Neutrophil (primary cell): ENCODE measurements around the gene NXPE1.
"Not testable (repeated sequence)": the region's sequence is repeated elsewhere in the genome, so short reads cannot be mapped to it uniquely, and the experiment has no call there.

Source experiments
- H3K27ac ChIP-seq: fragments of 200-600 bp; sonication (generic); 2 replicates; pipeline ENCODE4 v1.5.1; 2016; ENCODE audit warnings: mild to moderate bottlenecking, moderate library complexity
- H3K27me3 ChIP-seq: fragments of 200-600 bp; sonication (generic); 2 replicates; pipeline ENCODE4 v1.6.0; 2016; ENCODE audit warnings: mild to moderate bottlenecking
- H3K36me3 ChIP-seq: fragments of 200-600 bp; sonication (generic); 2 replicates; pipeline ENCODE4 v1.5.1; 2017
- H3K4me1 ChIP-seq, 2 experiments: fragments of 200-600 bp in 1 of 2; sonication (generic) in 1 of 2; 1 replicate in 1 of 2; 2 replicates in 1 of 2; pipeline versions ENCODE4 v1.5.1 to v1.6.1; 2013 to 2016; ENCODE audit warnings: low read depth in 1 of 2, low read length in 1 of 2, mild to moderate bottlenecking in 1 of 2, moderate library complexity in 1 of 2; ENCODE audit not compliant: control insufficient read depth in 1 of 2, insufficient read depth in 1 of 2
- H3K4me3 ChIP-seq, 2 experiments: fragments of 200-600 bp in 1 of 2; sonication (generic) in 1 of 2; 1 replicate in 1 of 2; 2 replicates in 1 of 2; pipeline ENCODE4 v1.5.1; 2013 to 2016; ENCODE audit warnings: low read depth in 1 of 2, low read length in 1 of 2, mild to moderate bottlenecking in 1 of 2, moderate library complexity in 1 of 2
- H3K9me3 ChIP-seq: fragments of 200-600 bp; sonication (generic); 2 replicates; pipeline ENCODE4 v1.5.1; 2016
- CTCF ChIP-seq: fragments of 200-600 bp; sonication (generic); IDR thresholded peaks from 2 replicates; pipeline ENCODE4 v1.5.1; 2016; ENCODE audit warnings: antibody characterized with exemption

NXPE1 gene

GRCh38 chr11:114559425-114560310 is at the start of gene NXPE1:
Gene NXPE1, minus strand, starts transcription at chr11:114559881. Its CDS starts 8,680 bp downstream, at chr11:114551201.
- H3K4me1 ChIP-seq, result no peaks in the 10 kb centered on the region

GRCh38 chr11:114609429-114609828 is 49.7 kb upstream of the NXPE1 start:
- H3K4me3 ChIP-seq, result no peak overlapping the region
- no peaks in the 10 kb centered on the region for H3K27me3 ChIP-seq
- H3K27ac ChIP-seq, result no peak overlapping the region
- peaks cover 28% of the 10 kb centered on the region for H3K9me3 ChIP-seq
- no peaks in the 10 kb centered on the region for H3K36me3 ChIP-seq
- no peak for TF ChIP-seq CTCF
- H3K4me1 ChIP-seq, result no peaks in the 10 kb centered on the region

More at GRCh38 chr11:114559425-114560310, at the start of gene NXPE1:
- no peaks in the 10 kb centered on the region for H3K27me3 ChIP-seq
- TF ChIP-seq CTCF, result no peak
- H3K36me3 ChIP-seq, result no peaks in the 10 kb centered on the region
- no peak within 1 kb of the TSS for H3K27ac ChIP-seq
- H3K9me3 ChIP-seq, result no peaks in the 10 kb centered on the region
- H3K4me3 ChIP-seq, result no peak within 1 kb of the TSS

- H3K4me3 ChIP-seq, H3K27me3 ChIP-seq, H3K36me3 ChIP-seq, H3K4me1 ChIP-seq, H3K27ac ChIP-seq: not testable (repeated sequence)
- H3K9me3 ChIP-seq, result peaks cover 23% of the 10 kb centered on the region
Observed at GRCh38 chr11:114608605-114609004, 48.9 kb upstream of the NXPE1 start.

- peaks cover 18% of the 10 kb centered on the region for H3K9me3 ChIP-seq
Observed at GRCh38 chr11:114607753-114608459, 48.2 kb upstream of the NXPE1 start.

GRCh38 chr11:114606802-114607075 is 47.1 kb upstream of the NXPE1 start:
- H3K27ac ChIP-seq, H3K4me3 ChIP-seq, H3K4me1 ChIP-seq, H3K36me3 ChIP-seq, H3K27me3 ChIP-seq: not testable (repeated sequence)
- H3K9me3 ChIP-seq, result peaks cover 15% of the 10 kb centered on the region

More at GRCh38 chr11:114607753-114608459, 48.2 kb upstream of the NXPE1 start:
- Histone ChIP-seq H3K4me1 (no peaks in the 10 kb centered on the region), H3K27ac (no peak overlapping the region), H3K27me3 (no peaks in the 10 kb centered on the region), H3K4me3 (no peak overlapping the region), H3K36me3 (no peaks in the 10 kb centered on the region)
- no peak for TF ChIP-seq CTCF

GRCh38 chr11:114606003-114606801 is 46.5 kb upstream of the NXPE1 start:
- no peak for TF ChIP-seq CTCF
- H3K27ac ChIP-seq, result no peak overlapping the region
- H3K27me3 ChIP-seq, result no peaks in the 10 kb centered on the region
- peaks cover 15% of the 10 kb centered on the region for H3K9me3 ChIP-seq
- no peaks in the 10 kb centered on the region for H3K4me1 ChIP-seq
- H3K4me3 ChIP-seq, result no peak overlapping the region
- no peaks in the 10 kb centered on the region for H3K36me3 ChIP-seq
